HG02571 (cell line): ENCODE data around the gene GADD45GIP1.

Source experiments
- ATAC-seq: cut with Tn5 transposase; IDR thresholded peaks from one replicate; pipeline ENCODE4 v1.9.1; 2021; ENCODE audit warnings: mild to moderate bottlenecking, moderate library complexity; ENCODE audit not compliant: unreplicated experiment

Gene GADD45GIP1

DNA sequence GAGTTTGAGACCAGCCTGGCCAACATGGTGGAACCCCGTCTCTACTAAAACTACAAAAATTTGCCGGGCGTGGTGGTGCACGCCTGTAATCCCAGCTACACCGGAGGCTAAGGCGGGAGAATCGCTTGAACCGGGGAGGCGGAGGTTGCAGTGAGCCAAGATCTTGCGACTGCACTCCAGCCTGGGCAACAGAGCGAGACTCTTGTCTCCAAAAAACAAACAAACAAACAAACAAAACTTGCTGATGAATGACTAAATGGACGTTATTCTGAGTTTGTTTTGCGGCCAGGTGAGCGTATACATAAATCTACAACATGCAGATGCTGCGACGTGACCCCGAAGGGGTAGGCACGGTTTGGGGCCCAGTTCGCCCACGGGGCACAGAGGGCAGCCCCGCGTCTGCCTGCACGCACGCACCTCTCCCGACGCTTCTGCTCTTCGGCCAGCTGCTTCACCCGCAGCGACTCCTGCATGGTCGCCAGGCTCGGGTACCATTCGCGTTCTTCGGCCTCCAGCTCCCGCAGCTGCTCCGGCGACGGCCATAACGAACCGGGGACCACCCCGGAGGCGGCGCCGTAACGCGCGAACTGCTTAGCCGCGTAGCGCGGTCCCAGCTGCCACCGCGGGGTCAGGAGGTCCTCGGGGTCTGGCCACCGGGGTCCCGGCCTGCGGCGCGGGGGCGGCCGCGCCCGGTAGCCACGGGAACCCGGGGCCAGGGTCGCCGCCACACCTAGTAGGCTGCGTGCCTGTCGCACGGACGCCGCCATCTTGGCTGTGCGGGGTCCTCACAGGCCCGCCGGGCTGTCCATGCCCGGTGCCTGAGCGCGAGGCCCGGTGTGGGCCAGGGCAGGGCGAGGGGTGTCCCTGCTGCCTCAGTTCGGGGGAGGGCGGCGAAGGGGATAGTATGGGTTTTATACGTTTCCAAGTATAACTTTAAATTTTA, at the start of gene GADD45GIP1:
Gene GADD45GIP1, minus strand, starts transcription at position 778 of the 943 bp plus-strand sequence. Its CDS starts 11 bp downstream, at position 767.
- peak; percentile 68 for ATAC-seq

DNA sequence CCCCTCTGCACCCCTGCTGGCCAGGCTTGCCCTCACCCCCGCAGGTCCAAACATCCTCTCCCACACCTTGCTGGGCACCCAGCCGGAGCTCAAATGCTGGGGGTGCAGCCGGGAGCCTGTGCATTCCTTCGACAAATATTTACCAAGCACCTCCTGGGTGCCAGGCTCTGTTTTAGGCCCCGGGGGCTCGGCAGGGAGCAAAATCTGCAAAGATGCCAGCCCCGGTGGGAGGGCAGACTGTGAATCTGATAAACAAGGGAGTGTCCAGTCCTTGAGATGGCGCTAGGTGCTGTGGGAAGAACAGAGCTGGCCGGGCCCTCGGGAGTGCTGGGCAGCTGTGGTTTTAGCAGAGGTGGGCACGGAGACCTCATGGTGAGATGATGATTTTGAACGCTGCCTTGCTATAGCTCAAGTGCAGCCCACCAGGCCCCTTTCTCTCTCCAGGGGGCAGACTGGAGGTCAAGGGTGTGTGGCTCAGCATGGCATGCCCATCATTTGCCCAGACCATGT, 48.9 kb upstream of the GADD45GIP1 start:
- no peak for ATAC-seq

DNA sequence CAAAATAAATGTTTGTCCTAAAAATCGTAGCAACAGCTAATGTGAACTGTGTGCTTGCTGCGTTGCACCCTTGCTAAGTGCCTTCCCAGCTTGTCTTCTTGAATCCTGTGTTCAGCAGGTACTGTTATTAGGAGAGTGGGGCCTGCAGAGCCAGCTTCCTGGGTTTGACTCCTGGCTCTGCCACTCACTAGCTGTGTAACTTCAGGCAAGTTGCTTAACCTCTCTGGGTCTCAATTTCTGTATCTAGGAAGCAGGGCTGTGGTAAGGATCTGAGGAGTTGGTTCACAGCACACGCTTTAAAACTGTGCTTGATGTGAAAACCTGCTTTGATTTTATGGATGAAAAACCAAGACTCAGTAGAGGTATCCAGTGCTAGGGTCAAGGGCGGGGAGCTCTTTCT, 48.2 kb upstream of the GADD45GIP1 start:
- ATAC-seq, result no peak

DNA sequence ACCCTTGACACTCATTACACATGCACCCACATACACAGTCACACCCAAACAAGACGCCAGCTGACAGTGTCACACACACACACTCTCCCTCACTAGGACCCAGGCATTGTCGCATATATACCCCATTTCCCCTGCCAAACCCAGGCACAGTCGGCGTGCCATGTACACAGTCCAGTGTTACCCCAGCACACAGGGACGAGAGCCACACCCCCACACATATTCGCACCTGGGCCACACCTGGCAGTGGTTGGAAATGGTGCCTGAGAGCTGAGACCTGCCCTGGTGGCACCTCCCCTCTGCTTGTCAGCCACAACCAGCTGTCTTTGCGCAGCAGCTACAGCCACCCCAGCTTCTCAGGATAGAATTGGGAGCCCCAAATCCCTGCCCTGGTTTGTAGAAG, 47.2 kb upstream of the GADD45GIP1 start:
- ATAC-seq, result no peak

DNA sequence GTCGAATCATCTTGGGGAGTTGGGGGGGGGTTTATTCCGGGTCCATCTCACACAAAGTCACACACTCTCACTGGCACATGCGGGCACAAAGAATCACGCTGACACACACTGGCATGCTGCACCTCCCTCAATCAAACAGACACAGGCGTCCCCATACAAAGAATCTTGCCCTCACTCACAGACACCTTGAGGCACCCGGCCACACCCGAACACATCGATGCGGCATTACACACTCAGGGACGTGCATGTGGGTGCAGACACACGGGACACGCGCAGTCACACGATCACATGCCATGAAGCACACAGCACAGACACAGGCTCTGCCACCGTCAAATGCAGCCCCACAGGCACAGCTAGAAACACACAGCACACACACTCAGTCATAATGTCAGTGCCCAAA, 46.1 kb upstream of the GADD45GIP1 start:
- ATAC-seq, result no peak

DNA sequence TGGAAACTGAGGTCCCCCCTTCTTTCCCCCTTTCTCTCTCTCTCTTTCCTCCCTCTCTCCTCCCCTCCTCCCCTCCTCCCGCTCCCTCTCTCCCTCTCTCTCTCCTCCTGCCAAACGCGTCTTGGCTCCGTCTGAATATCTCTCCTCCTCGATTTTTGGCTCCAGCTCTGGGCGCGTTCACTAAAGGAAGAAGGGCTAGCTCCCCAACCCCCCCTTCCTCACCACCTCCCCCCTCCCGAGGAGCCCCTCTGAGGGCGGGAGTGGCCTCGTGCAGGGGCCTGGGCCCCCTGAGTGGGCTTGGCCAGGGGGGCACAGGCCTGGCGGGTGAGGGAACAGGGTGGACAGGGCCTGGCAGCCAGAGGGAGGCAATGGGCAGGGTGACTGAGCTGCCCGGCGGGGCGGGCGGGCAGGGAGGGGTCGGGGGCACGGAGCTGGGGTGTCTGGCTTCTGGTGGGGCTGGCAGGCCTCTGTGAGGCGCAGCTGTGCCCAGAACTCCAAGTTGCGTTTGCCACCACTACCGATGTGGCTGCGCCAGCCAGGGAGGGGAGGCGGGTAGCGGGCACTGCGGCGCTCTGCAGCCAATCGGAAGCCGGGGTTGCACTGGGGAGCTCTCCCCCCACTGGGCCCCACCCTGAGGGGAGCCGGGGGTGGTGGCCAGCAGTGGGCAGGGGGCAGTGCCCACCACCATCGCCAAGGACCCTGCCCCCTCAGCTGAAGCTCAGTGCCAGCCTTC, 45.3 kb upstream of the GADD45GIP1 start:
- ATAC-seq, result no peak

DNA sequence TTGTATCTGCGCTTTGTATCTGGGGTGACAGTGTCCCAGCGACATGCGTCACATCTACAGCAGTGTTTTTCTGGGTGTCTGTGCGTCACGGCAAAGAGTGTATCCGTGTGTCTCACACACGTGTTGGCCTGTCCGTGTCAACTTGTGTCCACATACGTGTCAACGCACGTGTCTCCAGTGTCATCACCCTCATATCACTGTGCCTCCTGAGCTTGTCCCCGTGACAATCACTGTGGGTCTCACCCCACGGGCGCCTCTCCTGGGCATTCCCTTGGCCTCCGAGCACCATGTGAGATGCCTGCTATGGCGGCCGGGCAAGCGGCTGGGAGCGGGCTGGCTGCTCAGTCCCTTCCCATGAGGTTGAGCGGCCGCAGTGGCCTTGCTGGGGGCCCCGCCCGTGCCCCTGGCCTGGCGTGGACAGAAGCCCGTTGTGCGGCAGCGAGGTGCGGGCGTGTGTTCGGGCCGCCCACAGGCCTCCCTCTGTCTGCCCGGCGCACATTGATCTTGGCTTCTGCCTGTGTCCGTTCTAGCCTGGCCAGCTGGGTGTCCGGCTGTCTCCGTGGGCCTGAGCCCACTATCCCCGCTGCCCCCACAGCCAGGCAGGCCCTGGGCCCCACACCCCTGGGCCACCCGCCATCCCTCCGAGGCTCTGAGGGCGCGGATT, 44.6 kb upstream of the GADD45GIP1 start:
- no peak for ATAC-seq

DNA sequence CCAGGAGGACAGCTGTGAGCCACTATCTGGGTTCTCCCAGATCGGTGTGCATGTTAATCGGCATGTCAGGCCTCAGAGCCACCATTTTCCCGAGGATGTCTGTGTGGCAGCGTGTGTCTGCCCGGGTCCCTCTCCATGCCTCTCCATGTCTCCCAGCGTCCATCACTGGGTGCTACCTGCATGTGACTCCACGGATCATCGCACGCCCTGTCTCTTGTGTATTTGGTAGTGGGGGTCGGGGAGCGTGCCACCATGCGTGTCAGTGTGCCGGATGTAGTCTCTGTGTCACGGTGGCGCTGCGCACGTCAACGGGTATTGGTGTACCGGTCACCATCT, 44.1 kb upstream of the GADD45GIP1 start:
- no peak for ATAC-seq

DNA sequence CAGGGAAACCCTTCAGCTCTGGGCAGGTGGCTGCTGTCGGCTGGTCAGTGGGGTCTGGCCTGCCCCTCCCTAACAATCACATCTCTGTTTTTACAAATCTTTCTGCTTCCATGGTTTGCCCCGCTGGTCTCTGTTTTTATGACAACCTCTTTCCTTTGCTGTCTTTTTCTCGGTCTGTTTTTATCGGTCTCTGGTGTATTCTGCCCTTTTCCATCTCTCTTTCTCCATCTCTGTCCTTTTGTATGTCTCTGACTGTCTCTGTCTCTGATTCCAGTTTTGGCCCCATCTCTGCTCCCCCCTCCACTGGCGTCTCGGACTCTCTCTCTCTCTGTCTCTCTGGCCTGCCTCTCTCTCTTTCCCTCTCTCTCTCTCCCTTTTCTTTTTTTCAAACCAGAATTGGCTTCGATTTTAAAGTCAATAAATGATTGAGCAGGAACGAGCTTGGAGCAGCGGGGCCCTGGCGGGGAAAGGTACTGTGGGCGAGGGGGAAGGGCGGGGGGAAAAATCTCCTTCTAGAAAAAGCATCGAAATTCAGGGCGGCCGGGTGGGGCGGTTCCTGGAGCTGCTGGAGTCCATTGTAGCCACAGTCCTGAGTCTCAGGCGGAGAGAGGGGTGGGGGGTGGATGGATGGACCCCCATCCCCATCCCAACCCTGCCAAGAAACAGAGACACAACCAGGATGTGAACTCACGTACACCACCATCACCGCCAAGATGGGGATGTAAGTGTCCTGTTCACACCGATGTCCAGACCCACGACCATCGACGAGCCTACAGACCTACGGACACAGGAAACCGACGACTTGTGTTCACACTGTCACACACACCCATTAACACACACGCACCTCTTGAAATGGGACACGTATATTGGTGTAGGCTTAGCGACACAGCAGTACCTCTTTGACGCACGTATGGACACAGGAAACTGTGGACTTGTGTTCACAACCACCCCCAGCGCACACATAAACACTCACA, 41.2 kb upstream of the GADD45GIP1 start:
- ATAC-seq, result no peak

DNA sequence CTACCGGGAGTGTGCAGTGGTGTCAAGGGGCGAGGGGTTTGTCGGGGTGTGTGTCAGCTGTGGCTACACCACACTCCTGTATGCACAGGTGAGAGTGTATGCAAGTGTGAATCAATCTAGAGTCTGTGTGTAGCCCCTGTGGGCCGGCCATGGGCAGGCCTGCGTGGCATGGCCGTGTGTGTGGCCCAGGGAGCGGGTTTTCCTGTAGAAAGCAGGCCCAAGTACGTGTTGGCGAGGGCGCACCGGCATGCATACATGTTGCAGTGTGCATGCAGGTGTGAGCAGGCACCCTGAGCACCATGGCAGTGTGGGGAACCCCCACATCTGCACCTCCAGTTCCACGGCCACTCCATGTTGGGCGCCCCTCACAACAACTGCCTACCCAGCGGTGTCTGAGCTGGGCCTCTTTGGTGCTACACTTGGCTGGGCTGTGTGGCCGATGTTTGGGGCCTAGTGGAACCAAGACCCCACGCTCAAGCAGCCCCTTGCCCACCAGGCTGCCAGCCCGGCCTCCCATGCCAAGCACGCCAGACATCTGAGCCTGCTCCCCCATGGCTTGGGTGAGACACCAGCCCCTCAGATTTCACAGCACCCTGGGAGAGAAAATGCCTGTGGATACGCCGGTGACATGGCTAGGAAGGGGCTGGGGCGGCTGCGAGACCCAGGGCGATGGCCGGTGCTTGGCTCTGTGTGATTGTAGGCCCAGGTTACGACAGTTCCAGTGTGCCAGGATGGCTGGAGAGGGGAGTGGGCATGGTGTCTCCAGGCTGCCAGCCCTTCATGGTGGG, 40.4 kb upstream of the GADD45GIP1 start:
- no peak for ATAC-seq

DNA sequence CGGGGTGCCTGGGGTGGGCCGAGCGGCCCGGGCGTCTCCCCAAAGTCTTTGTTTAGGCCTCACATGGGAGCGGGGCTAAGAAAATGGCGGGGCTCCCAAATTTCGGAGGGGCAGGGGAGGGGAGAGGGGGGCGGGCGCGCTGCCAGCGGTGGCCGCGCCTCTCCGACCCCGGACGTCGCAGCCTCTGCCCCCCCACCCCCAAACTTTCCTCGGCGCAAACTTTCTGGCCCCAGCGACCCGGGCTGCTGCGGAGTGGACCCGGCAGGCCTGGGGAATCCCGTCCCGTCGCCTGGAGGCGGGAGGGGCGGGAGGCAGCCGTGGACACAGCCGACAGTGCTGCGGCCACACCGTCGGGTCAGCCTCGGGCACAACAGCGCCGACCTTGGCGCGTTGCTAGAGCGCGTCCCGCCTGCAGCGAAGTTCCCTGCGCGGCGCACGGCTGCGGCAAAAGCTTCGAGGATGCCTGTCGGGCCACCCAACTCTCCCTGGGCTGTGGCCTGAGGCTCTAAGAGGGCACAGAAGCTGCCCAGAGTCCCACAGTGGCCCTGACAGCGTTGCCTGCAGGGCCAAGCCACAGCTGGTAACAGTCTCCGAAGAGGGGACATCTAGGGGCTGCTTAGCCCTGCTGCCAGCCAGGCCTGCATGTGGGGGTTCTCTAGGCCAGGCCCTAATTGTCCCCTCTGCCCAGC, 39.5 kb upstream of the GADD45GIP1 start:
- ATAC-seq, result no peak

DNA sequence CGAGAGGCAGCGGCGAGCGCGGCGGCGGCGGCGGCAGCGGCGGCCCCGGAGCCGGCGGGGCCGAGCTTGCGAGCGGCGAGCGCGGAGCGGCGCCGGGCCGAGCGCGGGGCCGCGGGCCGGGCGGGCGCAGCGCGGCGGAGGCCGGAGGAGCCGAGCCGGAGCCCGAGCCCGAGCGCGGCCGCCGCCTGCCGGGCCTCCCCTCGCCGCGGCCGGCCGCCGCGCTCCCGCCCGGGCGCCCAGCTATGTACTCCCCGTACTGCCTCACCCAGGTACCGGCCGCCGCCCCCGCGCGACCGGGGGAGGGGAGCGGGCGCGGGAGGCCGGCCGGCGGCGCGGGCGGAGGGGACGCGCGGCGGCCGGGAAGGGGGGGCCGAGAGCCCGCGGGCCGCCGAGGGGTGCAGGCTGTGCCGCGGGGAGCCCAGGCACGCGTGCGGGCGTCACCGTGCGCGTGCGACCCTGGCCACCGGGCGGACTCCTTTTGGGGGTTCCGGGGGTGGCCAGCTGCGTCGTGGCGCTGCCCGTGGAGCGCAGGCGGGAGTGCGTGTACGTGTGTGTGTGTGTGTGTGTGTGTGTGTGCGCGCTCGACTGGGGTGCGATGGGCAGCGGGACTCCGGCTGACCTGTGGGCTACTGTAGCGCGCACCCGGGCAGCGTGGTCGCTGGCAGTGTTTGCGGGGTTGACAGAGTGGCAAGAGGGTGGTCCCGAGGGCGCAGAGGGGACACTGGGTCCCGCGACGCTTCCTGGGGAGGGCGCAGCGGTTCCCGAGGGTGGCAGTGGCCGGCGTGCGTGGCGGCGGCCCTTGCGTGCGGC, 38.8 kb upstream of the GADD45GIP1 start:
- ATAC-seq, result no peak

DNA sequence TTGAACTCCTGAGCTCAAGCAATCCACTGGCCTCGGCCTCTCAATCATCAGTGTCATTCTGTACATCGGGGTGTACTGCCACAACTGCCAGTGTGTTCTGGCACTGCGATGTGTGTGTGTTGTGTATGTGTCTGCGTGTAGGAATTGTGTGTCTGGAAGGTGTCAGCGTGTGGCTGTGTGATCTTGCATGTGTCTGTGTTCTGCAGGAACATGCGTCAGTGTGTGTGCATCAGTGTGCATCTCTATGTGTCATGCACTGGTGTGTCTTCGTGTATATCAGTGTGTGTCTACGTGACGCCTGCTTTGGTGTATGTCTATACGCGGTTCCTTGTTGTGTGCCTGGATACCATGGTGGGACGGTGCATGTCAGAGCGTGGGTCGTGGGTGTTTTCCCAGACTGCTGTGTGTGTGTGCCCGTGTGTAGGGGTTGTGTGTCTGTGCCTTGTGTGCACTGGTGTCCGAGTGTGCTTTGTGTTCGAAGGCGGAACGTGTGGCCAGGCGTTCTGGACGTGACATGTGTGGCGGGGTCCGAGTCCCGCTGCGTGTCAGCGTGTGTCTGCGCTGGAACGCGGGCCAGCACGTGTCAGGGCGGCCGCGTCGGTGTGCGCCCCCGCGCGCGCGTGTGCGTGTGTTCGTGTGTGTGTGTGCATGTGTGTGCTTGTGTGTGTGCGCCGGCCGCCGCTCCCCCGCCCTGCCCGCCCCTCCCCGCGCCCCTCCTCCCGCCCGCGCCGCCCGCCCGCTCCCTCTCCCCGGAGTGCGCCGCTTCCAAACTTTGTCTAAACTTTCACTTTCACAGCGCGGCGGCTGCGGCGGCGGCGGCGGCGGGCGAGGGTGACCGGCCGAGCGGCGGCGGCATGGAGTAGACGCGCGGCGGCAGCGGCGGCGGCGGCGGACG, 37.9 kb upstream of the GADD45GIP1 start, which contains the start of gene NFIX:
Gene NFIX, plus strand, starts transcription at position 775 of the 895 bp plus-strand sequence. CDS start 363 bp downstream, outside the sequence.
- ATAC-seq, result no peak

DNA sequence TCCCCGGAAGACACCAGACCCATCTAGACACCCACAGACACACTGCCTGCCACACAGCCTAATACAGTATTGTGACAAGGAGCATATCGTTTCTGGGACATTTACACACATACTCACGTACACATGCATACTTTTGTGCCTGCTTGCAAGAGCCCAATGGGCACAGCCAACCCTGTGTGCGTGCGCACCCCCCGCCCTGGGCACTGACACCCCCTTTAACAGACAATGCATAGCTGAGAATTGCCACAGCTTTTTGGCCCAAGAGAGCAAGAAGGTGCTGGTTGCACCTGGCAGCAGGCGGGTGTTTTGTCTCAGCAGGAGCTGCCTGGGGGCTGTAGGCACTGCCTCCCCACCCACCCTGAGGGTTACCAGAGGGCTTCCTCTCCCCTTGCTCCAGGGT, 36.5 kb upstream of the GADD45GIP1 start:
- ATAC-seq, result no peak

DNA sequence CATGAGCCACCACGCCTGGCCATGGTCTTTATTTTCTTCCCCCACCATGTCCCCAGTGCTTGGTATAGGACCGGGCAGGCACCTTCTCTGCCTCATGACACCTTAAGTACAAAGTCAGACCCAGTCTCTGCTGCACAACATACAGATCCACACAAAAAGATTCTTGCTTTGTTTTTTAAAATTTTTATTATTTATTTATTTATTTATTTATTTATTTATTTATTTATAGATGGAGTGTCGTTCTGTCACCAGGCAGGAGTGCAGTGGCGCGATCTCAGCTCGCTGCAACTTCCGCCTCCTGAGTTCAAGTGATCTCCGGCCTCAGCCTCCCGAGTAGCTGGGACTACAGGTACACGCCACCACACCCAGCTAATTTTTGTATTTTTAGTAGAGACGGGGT, 35.7 kb upstream of the GADD45GIP1 start:
- no peak for ATAC-seq

DNA sequence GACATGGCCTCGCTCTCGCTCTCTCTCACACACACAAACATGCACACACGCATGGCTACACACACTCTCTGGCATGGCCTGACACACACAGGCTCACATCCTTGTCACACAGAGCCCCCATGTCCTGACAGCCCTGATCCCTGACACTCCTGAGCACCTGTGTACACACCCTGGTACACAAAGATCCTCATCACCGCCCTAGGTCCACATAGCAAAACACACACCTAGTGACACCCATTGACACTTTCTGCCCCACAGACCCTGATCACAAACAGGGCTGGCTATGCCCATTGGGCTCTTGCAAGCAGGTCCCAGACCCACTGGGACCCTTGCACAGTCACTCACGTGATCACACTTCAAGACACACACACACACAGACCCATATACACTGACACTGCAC, 34.3 kb upstream of the GADD45GIP1 start:
- ATAC-seq, result no peak

DNA sequence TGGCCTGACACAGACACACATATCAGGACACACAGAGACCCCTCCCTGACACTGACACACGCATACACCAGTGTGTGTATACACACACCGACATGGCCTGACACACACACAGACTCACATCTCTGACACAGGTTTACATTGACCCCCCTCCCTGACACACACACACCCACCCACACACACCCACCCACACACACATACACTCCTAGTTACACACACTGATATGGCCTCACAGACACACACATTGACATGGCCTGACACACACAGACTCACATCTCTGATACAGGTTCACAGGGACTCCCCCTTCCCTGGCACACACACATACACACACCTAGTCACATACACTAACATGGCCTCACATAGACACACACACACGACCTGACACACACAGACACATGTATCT, 33.8 kb upstream of the GADD45GIP1 start:
- ATAC-seq, result no peak
